Measurements from ENCODE around the gene SRP72. TPM values are rescaled to one million over a fixed set of nuclear protein-coding genes. Genes with fewer than 3 reads are reported as not detected.

Gene SRP72
- total RNA-seq, 1 donor from 2014 or later = 102 TPM

DNA sequence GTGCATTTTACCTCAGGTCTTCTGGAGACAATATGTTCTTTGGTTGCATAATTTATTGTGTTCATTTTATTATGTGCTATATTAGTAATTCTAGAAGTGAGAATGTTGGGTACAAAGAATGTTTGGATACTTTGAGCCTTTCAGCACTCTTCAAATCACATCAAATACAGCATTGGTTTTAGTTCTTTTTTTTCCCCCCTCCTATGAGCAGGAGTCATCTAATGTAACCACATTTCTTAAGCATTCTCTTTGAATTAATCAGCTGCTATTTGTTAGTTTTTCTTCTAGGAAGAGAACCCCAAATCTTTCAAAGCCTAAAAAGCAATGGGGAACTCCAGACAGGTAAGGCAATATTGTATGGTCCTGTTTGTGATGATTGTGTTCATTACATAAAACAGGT, 84.9 kb downstream of the SRP72 start:
- no peaks in the 10 kb centered on the region for H3K4me1 Mint-ChIP-seq (ENCODE audit: low read depth, unreplicated experiment)
- no peak for DNase-seq
- H3K27me3 Mint-ChIP-seq (ENCODE audit: unreplicated experiment) = no peaks in the 10 kb centered on the region

More for the DNA sequence above, 84.9 kb downstream of the SRP72 start:
- H3K36me3 Mint-ChIP-seq (ENCODE audit: unreplicated experiment) = no peaks in the 10 kb centered on the region
- TF ChIP-seq, protein P1, sequence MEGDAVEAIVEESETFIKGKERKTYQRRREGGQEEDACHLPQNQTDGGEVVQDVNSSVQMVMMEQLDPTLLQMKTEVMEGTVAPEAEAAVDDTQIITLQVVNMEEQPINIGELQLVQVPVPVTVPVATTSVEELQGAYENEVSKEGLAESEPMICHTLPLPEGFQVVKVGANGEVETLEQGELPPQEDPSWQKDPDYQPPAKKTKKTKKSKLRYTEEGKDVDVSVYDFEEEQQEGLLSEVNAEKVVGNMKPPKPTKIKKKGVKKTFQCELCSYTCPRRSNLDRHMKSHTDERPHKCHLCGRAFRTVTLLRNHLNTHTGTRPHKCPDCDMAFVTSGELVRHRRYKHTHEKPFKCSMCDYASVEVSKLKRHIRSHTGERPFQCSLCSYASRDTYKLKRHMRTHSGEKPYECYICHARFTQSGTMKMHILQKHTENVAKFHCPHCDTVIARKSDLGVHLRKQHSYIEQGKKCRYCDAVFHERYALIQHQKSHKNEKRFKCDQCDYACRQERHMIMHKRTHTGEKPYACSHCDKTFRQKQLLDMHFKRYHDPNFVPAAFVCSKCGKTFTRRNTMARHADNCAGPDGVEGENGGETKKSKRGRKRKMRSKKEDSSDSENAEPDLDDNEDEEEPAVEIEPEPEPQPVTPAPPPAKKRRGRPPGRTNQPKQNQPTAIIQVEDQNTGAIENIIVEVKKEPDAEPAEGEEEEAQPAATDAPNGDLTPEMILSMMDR (IDR thresholded peaks at IDR 0.05; ENCODE audit: partially characterized antibody, unreplicated experiment) = no peak
- no peak overlapping the region for H3K4me3 Mint-ChIP-seq (ENCODE audit: unreplicated experiment)
- no peaks in the 10 kb centered on the region for H3K9me3 Mint-ChIP-seq (ENCODE audit: unreplicated experiment)
- no peak overlapping the region for H3K27ac Mint-ChIP-seq (ENCODE audit: unreplicated experiment)

Other genes starting within 250 kb of the SRP72 start
- gene AASDH, start 80.1 kb upstream of the SRP72 start, total RNA-seq (ENCODE audit: unreplicated experiment) = 12.1 TPM
- 15.9 TPM for gene PPAT, start 32.0 kb upstream of the SRP72 start, total RNA-seq (ENCODE audit: unreplicated experiment)
- 53.4 TPM for gene PAICS, start 31.4 kb upstream of the SRP72 start, total RNA-seq (ENCODE audit: unreplicated experiment)
- 0.83 TPM for gene ARL9, start 38.2 kb downstream of the SRP72 start, total RNA-seq (ENCODE audit: unreplicated experiment)
- 0.54 TPM for gene HOPX, start 213.7 kb downstream of the SRP72 start, total RNA-seq (ENCODE audit: unreplicated experiment)